ENCODE measurements around the gene TTLL11. TPM values are rescaled to one million over a fixed set of nuclear protein-coding genes. Genes with fewer than 3 reads are reported as not detected.

The TTLL11 gene
- total and polyA plus RNA-seq, 2 of the 8 experiments (the other 6 are each of a cell fraction or from before 2014, with no cell fraction given): 0.56 to 0.80 TPM

- TF ChIP-seq CHD7 (IDR thresholded peaks at IDR 0.05; ENCODE audit: insufficient replicate concordance, low read length): no peak
- TF ChIP-seq TAF1 (IDR thresholded peaks at IDR 0.05; ENCODE audit: low read depth, low read length): no peak
- TF ChIP-seq CREB1 (IDR thresholded peaks at IDR 0.05): no peak
- TF ChIP-seq ATF3 (IDR thresholded peaks at IDR 0.05; ENCODE audit: insufficient read depth, low read depth, low read length): no peak
- no peak for TF ChIP-seq KDM5A (IDR thresholded peaks at IDR 0.05; ENCODE audit: low read length)
- TF ChIP-seq TCF12 (IDR thresholded peaks at IDR 0.05; ENCODE audit: low read depth, low read length): no peak
- no peak for TF ChIP-seq CHD2 (IDR thresholded peaks at IDR 0.05; ENCODE audit: low read length)
- TF ChIP-seq CBX5 (IDR thresholded peaks at IDR 0.05; ENCODE audit: low read depth, low read length): no peak
- no peak for TF ChIP-seq JUND (IDR thresholded peaks at IDR 0.05; ENCODE audit: low read length)
- no peak for TF ChIP-seq SIRT6 (IDR thresholded peaks at IDR 0.05; ENCODE audit: low read length)
- TF ChIP-seq HDAC6 (IDR thresholded peaks at IDR 0.05; ENCODE audit: low read depth, low read length): no peak
Observed at GRCh38 chr9:121912812-121913627, 180.1 kb downstream of the TTLL11 start (continued).

Measured in H1 (cell line).